GM12872 (cell line): ENCODE data around the gene CACTIN.

Experiments used
- CTCF ChIP-seq: IDR thresholded peaks from 3 replicates; pipeline ENCODE4 v1.5.1; 2011; ENCODE audit warnings: low read depth, mild to moderate bottlenecking, low read length, moderate library complexity; ENCODE audit not compliant: insufficient read depth

The CACTIN gene

GRCh38 chr19:3576696-3577443 is 49.7 kb downstream of the CACTIN start:
- TF ChIP-seq CTCF = no peak

- TF ChIP-seq CTCF = no peak
Observed at GRCh38 chr19:3575949-3576673, 50.5 kb downstream of the CACTIN start.

- peak; percentile 50 for TF ChIP-seq CTCF
Observed at GRCh38 chr19:3575260-3575741, 51.3 kb downstream of the CACTIN start.

GRCh38 chr19:3573858-3574637 is 52.5 kb downstream of the CACTIN start:
- no peak for TF ChIP-seq CTCF

- no peak for TF ChIP-seq CTCF
Observed at GRCh38 chr19:3573162-3573857, 53.3 kb downstream of the CACTIN start.

- no peak for TF ChIP-seq CTCF
Observed at GRCh38 chr19:3572855-3573161, 53.8 kb downstream of the CACTIN start, which contains the start of gene HMG20B. Gene HMG20B, plus strand, starts transcription at chr19:3572944. Its CDS starts 366 bp downstream, at chr19:3573310.
